HG03558 (cell line): Measurements from ENCODE around the gene SRPK3.

Experiments
- ATAC-seq: cut with Tn5 transposase; IDR thresholded peaks from one replicate; pipeline ENCODE4 v1.9.1; 2021; ENCODE audit warnings: moderate number of reproducible peaks; ENCODE audit not compliant: unreplicated experiment; ENCODE audit errors: extremely low read depth

Gene SRPK3

GRCh38 chrX:153781428-153782047 lies 697 bp downstream of the SRPK3 start:
- ATAC-seq: no peak

- ATAC-seq: no peak
Observed at GRCh38 chrX:153782313-153782712, 1.5 kb downstream of the SRPK3 start.

- no peak for ATAC-seq
Observed at GRCh38 chrX:153782871-153783270, 2.0 kb downstream of the SRPK3 start.

- no peak for ATAC-seq
Observed at GRCh38 chrX:153783378-153784013, 2.7 kb downstream of the SRPK3 start.

- ATAC-seq: no peak
Observed at GRCh38 chrX:153784325-153784967, 3.6 kb downstream of the SRPK3 start.

- ATAC-seq: no peak
Observed at GRCh38 chrX:153786669-153787068, 5.8 kb downstream of the SRPK3 start.

GRCh38 chrX:153789654-153790053 lies 8.8 kb downstream of the SRPK3 start:
- no peak for ATAC-seq

- ATAC-seq: no peak
Observed at GRCh38 chrX:153791104-153791852, 10.4 kb downstream of the SRPK3 start.

GRCh38 chrX:153792368-153792767 lies 11.5 kb downstream of the SRPK3 start:
- no peak for ATAC-seq

GRCh38 chrX:153793291-153793690 lies 12.4 kb downstream of the SRPK3 start:
- ATAC-seq: no peak

- ATAC-seq: peak; percentile 65
Observed at GRCh38 chrX:153794018-153794896, 13.4 kb downstream of the SRPK3 start, which contains the start of the genes IDH3G and SSR4. Gene IDH3G, minus strand, starts transcription at chrX:153794375. Its CDS starts 49 bp downstream, at chrX:153794326. Gene SSR4, plus strand, starts transcription at chrX:153794668. Its CDS starts 20 bp downstream, at chrX:153794688.

- ATAC-seq: no peak
Observed at GRCh38 chrX:153794897-153795816, 14.3 kb downstream of the SRPK3 start.

- no peak for ATAC-seq
Observed at GRCh38 chrX:153797415-153798015, 16.7 kb downstream of the SRPK3 start.

GRCh38 chrX:153799326-153799725 lies 18.5 kb downstream of the SRPK3 start:
- ATAC-seq: no peak

GRCh38 chrX:153800177-153800722 lies 19.4 kb downstream of the SRPK3 start:
- no peak for ATAC-seq

- no peak for ATAC-seq
Observed at GRCh38 chrX:153800746-153801145, 19.9 kb downstream of the SRPK3 start.

- ATAC-seq: no peak
Observed at GRCh38 chrX:153801669-153802068, 20.8 kb downstream of the SRPK3 start.

- no peak for ATAC-seq
Observed at GRCh38 chrX:153802513-153803045, 21.7 kb downstream of the SRPK3 start.
